SHP77 (cell line): ENCODE measurements around the gene PRKCZ.
"Not testable (repeated sequence)": the region's sequence is repeated elsewhere in the genome, so short reads cannot be mapped to it uniquely, and the experiment has no call there.

Source experiments
- DNase-seq, 2 experiments: peaks; one replicate each; lab custom pipeline; 2025; lab: John Stamatoyannopoulos, UW

PRKCZ gene

DNA sequence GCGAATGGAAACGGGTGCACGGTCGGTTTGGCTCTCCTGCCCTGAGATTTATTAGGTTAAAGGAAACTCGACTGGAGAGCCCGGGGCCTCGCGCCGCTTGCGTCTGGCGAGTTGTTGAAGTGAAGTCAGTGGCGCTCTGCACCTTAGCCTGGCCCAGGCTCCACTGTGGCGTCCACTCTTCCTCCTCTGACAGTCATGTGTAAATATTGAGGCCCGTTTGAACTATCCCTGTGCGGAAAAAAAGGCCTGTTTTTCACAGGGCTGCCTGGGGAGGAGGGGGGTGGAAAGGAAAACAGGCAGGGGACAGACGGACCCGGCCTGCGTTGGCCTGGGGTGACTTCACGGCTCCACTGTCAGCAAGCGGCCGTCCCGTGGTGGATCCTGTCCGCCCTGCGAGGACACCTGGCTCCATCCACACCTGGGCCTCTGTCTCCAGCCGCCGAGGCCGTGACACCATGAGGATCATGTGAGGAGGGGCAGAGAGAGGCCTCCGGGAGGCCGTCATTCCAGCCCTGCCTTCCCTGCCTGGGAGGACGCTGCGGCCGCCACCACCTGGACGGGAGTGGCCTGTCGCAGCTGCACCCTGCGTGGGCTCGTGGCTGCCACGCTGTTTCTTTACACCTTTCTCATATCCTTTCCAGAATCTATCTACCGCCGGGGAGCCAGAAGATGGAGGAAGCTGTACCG lies 84.6 kb downstream of the PRKCZ start:
- no peak for DNase-seq

DNA sequence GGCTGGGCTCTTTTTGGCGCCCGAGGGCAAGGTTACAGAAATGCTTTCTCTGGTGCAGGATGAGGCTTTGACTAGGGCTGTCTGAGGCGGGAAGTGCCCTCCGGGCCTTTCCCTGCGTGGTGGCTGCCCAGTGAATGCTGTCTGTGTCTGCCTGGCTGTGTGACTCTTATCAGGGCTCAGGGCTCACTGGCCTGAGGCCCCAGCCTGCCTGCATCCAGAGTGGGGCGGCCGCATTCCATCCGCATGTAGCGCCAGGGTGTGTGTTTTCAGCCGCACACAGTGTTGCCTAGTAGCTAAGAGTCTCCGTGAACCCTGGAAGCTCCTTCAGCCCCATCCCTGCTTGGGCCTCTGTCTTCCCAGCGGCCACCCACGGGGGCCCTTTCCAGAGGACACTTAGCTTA lies 85.2 kb downstream of the PRKCZ start:
- no peak for DNase-seq

DNA sequence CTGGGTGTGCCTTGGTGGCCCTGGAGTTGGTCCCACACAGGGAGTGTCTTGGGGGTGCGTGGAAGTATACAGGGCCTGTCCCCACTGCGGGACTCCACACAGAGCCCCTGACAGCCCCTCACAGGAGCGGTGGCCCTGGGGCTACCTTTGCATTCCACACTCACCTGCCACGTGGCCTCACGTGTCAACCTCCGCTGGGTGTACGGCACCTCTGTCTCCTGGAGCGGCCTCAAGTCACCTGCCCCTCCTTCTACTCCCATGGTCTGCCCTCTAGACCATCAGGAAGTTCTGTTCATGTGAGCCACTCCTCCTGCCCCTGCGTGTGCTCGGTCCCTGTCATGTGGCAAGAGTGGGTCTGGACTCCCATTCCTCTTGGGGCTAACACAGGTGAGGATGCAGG lies 85.7 kb downstream of the PRKCZ start:
- DNase-seq = no peak

DNA sequence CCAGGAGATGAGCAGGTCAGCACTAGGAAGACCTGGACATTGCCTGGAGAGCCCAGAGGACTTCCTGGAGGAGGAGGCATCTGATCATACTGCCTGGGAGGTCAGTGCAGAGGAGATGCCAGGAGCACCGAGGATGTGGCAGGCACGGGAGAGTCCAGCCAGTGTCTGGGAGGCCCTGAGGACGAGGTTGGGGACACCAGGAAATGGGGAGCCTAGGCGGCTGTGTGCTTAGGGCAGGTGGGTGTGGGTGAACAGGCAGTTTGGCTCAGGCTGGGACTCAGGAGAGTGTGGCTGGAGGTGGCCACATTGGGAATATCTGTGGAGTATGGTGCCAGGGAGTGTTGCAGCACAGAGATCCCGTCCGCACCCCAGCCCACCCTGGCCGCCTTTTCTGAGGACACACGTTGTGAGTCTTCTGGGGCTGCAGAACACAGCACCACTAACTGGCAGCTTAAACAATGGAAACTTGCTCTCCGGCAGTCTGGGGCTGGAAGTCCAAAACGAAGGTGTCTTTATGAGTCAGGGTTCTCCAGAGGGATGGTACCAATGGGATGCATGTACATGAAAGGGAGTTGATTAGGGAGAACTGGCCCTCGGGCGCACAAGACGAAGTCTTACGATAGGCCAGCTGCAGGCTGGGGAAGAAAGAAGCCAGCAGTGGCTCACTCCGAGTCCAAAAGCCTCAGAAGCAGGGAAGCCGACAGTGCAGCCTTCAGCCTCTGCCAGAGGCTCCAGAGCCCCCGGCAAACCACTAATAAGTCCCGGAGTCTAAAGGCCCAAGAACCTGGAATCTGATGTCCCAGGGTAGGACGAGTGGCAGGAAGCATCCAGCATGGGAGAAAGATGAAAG lies 86.4 kb downstream of the PRKCZ start:
- DNase-seq = no peak

DNA sequence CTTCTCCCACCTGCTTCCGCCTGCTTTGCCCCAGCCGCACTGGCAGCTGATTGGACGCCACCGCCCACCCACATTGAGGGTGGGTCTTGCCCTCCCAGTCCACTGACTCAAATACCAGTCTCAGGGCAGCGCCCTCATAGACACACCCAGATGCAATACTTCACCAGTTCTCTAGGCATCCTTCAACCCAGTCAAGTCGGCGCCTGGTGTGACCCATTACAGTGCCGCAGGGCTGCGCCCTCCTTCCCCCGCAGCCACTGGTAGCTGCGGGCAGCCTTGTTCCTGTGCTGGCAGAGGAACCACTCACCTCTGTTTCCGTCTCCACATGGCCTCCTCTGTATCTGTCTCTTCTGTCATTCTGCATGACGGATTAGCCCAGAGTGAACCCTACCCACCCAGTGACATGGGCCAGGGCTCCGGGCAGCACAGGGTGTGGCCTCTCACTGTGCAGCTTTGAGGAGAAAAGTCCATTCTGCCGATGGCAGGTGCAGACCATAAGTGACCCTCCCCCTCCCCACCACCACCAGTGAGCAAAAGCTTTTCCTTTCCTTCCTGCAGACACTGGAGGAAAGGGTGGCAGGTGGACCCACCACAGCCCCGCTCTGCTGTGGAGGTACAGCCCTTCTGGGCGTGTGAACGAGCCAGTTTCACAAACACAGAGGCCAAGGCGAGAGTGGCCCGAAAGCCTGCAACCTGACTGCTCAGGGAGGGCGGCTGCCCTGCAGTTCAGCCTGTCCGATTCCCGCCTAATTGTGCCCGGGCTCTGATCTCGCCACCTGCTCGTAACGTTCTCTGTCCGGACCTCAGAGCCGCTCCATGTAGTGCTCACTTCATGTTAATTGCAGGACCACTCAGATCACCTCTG lies 87.3 kb downstream of the PRKCZ start:
- DNase-seq = peak in 1 of 2 experiments; percentile 3

DNA sequence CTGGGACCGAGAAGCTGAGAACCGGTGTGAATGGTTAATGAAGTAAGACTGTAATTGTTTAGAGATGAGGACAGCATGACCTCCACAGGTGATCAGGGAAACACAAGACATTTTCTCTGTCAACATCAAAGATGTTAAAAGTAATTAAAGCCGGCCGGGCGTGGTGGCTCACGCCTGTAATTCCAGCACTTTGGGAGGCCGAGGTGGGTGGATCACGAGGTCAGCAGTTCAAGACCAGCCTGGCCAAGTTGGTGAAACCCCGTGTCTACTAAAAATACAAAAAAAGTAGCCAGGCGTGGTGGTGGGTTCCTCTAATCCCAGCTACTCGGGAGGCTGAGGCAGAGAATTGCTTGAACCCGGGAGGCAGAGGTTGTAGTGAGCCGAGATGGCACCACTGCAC lies 88.9 kb downstream of the PRKCZ start:
- not testable (repeated sequence) for DNase-seq

DNA sequence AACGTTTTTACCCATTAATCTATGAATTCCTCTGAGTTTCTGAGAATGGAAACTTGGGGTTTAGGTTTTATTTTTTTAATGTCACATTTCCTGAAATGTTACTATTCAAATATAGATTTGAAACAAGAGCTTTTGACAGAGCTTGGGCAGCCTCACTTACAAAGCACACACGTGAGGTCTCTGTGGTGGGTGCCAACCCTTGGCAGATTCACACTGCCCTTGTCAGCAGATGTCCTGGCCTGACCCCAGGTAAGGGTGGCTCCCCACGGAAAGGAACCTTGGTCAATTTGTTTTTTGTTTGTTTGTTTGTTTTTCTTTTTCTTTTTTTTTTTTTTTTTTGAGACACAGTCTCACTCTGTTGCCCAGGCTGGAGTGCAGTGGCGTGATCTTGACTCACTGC lies 90.8 kb downstream of the PRKCZ start:
- DNase-seq = no peak

DNA sequence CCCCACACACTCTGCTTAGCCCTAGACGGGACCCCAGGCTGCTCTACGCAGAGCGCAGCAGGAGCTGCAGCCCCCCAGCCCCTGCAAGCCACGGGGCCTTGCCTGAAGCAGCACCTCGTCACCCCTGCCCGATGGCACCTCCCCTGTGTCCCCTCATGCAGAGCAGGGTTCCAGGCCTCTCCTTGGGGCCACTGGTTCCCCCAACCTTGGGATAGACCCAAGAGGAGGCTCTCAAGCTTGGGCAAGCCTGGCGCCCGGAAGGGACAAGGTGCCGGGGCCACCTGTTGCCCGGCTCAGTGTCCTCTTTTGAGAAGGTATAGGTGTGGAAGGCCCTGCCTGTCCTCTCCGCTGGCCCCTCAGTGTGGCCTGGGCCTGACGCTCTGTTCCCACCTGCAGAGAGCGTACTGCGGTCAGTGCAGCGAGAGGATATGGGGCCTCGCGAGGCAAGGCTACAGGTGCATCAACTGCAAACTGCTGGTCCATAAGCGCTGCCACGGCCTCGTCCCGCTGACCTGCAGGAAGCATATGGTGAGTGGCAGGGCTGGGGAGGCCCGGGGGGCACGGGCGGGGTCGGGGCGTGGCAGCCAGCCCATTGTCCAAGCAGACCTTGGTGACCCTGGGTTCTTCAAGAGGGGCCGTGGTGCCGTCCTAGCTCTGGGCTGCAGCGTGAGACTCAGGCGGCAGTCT lies 93.7 kb downstream of the PRKCZ start:
- DNase-seq = no peak

DNA sequence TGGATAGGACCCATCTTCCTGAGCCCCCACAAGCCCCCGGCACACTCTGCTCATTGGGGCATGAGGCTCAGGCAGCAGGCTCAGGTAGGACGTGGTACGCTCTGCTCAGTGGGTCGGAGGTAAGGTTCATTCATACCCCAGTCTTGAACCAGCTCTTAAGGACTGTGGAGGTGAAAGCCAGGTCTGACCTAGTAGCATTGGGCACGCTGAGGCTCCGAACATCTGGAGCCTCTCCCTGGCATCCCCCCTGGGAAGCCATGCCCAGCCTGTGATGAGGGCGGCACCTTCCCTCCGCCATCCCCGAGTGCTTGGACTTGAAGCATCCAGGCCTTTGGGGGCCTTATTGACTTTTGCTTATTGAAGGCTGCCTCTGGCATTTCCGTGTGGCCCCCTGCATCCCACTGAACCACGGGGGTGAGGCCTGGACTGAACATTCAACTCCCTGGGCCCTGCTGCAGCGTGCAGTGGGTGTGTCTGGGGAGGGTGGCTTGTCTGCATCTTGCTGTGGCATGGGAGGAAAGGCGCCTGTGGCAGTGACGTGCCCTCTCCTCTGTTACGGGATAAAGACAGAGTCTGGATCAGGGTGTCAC lies 94.4 kb downstream of the PRKCZ start:
- DNase-seq = no peak

DNA sequence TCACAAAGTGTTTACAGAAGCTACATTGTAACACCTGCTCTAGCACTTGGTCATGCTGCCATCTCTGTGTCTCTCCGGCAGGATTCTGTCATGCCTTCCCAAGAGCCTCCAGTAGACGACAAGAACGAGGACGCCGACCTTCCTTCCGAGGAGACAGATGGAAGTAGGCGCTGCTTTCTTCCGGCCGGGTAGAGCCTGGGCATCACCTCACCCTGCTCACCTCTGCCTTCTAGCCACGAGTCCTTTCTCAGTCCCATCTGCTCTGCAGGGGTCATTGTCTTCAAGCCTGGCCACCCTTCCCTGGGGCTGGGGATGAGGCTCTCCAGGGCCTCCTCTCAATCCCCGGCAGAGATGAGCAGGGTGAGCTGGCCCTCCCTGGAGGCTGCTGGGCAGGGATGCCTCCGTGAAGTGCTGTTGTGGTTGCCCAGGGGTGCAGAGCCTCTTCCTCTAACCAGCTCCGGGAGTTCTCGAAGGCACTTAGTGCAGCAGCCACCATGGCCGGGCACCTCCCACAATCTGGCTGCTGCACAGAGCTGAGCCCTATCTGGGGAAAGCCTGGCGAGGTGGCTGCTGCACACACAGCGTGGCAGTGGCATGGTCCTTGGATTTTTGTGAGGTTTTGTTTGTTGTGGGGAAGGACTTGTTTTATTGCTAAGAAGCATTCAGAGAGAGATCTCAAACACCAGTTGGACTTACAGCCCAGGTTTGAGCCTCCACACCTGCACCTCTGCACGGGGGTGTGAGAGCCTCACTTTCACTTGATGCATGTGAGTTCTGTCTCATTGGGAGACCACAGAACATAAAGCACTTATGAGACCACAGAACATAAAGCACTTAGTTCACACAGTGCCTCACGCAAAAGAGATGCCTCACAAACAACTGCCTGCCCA lies 96.0 kb downstream of the PRKCZ start:
- DNase-seq = no peak

DNA sequence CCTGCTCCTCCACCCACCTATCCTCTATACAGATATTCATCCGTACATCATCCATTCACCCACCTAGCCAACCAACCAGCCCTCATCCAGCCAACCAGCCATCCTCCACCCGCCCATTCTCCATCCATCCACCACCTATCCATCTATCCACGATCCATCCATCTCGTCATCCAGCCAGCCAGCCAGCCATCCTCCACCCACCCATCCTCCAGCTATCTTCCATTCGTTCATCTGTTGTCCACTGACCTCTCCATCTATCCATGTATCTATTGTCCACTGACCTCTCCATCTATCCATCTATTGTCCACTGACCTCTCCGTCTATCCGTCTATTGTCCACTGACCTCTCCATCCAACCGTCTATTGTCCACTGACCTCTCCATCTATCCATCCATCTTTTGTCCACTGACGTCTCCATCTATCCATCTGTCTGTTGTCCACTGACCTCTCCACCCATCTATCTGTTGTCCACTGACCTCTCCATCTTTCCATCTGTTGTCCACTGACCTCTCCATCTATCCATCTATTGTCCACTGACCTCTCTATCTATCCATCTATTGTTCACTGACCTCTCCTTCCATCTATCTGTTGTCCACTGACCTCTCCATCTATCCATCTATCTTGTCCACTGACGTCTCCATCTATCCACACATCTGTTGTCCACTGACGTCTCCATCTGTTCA lies 96.8 kb downstream of the PRKCZ start:
- no peak for DNase-seq

DNA sequence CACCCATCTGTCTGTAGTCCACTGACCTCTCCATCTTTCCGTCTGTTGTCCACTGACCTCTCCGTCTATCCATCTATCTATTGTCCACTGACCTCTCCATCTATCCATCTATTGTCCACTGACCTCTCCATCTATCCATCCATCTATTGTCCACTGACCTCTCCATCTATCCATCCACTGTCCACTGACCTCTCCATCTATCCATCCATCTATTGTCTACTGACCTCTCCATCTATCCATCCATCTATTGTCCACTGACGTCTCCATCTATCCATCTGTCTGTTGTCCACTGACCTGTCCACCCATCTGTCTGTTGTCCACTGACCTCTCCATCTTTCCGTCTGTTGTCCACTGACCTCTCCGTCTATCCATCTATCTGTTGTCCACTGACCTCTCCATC lies 97.7 kb downstream of the PRKCZ start:
- not testable (repeated sequence) for DNase-seq

DNA sequence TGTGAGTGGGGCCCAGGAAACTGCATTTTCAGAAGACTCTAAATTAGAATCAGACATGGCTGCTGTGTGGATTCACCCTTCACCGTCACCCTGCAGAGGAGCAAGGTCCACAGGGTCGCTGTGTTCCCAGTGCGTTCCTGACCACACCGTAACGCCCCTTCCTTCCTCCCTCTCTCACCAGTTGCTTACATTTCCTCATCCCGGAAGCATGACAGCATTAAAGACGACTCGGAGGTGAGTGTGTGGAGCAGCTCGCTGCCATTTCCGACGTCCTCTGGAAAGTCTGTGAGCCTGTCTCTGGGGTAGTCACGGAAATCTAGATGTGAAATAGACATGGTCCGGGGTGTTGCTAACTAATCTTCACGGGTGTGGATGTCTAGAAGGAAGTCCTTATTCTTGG lies 98.5 kb downstream of the PRKCZ start:
- DNase-seq = no peak

DNA sequence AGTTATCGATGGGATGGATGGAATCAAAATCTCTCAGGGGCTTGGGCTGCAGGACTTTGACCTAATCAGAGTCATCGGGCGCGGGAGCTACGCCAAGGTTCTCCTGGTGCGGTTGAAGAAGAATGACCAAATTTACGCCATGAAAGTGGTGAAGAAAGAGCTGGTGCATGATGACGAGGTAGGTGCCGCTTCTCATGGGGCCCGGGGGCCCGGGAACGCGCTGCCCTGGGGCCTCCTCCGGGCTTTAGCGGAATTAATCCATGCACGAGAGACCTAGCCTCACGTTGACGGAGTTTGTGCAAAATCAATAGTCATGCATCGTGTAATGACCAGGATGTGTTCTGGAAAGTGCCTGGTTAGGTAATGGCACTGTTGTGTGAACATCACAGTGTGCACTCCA lies 100.6 kb downstream of the PRKCZ start:
- DNase-seq = no peak

DNA sequence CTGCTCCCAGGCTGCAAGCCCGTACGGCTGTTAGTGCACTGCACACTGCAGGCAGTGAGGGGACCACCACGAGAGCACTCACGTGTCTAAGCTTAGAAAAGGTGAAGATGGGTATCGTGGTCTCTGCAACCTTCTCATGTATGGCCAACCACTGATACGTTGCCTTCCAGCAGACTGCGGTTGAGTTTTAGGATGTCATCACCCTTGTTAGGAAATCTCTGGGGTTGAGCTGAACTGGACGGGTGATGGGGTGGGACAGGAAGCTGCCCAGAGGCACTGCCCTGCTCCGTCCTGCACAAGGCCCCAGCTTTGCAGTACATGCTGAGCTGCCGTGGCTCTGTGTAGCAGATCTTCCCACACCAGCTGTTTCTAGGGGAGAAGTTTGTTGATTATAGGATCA lies 101.0 kb downstream of the PRKCZ start:
- DNase-seq = no peak

DNA sequence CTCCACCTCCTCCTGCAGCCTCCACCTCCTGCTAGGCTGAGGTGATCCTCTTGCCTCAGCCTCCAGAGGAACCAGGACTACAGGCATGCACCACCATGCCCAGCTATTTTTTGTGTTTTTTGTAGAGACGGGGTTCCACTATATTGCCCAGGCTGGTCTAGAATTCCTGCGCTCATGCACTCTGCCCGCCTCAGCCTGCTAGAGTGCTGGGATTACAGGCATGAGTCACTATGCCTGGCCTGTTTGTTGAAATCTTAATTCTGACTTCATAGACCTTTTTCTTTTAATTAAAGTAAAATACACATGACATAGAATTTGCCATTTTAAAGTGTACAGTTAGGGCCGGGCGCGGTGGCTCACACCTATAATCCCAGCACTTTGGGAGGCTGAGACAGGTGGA lies 101.7 kb downstream of the PRKCZ start:
- no peak for DNase-seq

DNA sequence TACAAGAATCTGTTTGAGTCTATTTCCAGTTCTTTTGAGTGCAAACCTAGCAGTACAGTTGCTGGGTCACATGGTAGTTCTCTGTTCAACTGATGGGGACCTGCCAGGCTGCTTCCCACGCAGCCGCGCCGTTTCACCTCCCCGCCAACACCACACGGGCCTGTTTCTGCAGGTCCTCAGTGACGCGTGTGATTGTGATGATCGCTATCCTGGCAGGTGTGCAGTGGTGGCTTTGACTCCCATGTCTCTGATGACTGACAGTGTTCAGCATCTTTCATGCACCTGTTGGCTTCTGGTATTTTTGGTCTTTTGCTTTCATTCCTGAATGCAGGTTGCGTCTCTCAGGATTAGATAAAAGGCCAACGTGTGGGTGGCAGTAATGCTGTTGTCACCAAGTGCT lies 102.7 kb downstream of the PRKCZ start:
- DNase-seq = no peak

DNA sequence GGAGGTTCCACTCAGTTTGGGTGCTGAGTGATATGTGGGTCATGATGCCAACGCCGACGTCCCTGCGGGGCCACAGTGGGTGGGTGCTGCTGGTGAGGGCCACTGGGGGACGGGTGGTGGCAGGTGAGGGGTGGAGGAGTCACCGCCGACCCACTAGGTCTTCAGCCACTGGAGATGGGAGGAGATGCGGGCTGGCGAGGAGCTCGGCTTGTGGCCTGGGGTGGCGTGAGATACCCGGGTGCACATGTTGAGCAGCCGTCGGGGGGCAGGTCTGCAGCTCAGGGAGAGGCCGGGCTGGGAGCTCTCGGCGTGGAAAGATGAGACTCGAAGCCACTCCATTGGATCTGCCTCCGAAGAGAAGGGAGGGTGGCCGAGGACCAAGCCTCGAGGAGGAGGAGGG lies 103.8 kb downstream of the PRKCZ start:
- no peak for DNase-seq

DNA sequence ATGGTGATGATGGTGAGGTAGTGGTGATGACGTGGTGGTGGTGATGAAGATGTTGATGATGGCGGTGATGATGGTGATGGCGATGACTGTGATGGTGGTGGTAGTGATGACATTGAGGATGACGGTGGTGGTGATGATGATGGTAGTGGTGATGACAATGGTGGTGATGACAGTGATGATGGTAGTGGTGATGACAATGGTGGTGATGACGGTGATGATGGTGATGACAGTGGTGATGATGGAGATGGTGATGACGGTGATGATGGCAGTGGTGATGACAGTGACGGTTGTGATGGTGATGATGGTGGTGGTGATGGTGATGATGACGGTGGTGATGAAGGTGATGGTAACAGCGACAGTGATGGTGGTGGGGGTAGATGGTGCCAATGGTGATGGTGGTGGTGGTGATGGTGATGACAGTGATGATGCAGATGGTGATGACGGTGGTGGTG lies 105.0 kb downstream of the PRKCZ start:
- no peak for DNase-seq

DNA sequence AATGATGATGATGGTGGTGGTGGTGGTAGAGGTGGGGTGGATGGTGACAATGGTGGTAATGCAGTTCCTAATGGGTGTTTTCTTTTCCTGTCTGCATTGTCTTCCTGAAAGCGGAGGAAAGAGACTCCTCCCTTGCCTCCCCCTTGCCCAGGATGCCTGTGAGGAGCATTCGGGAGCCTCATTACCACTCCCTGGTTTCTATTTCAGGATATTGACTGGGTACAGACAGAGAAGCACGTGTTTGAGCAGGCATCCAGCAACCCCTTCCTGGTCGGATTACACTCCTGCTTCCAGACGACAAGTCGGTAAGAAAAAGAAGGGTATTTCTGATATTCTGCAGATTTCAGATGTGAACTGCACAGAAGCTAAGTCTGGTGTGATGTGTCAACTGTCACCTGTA lies 105.6 kb downstream of the PRKCZ start:
- DNase-seq = no peak
